WERI-Rb-1 (cell line): ENCODE measurements around the gene DEAF1.

Experiments used
- DNase-seq: peaks from one replicate; pipeline ENCODE4 v3.0.0-alpha.2; 2020
- H3K27ac ChIP-seq: fragments of 250-450 bp; sonication (Bioruptor Pico); 2 replicates; pipeline ENCODE4 v1.5.1; 2020; ENCODE audit warnings: mild to moderate bottlenecking, moderate library complexity
- H3K27me3 ChIP-seq: fragments of 250-450 bp; sonication (Bioruptor Pico); 2 replicates; pipeline ENCODE4 v1.5.1; 2021; ENCODE audit warnings: mild to moderate bottlenecking, low read depth, moderate library complexity; ENCODE audit not compliant: insufficient read depth, severe bottlenecking
- H3K36me3 ChIP-seq: fragments of 250-450 bp; sonication (Bioruptor Pico); 2 replicates; pipeline ENCODE4 v1.5.1; 2020; ENCODE audit warnings: mild to moderate bottlenecking, moderate library complexity
- H3K4me3 ChIP-seq: 2 replicates; pipeline ENCODE4 v1.5.1; 2011; ENCODE audit warnings: low read depth, mild to moderate bottlenecking, control low read depth, low read length
- H3K9me3 ChIP-seq: fragments of 250-450 bp; sonication (Bioruptor Pico); 2 replicates; pipeline ENCODE4 v1.5.1; 2021; ENCODE audit warnings: mild to moderate bottlenecking, moderate library complexity; ENCODE audit not compliant: severe bottlenecking
- CTCF ChIP-seq: IDR thresholded peaks from 2 replicates; pipeline ENCODE4 v1.5.1; 2011; ENCODE audit warnings: low read depth, mild to moderate bottlenecking, control low read depth, inconsistent platforms, low read length

The DEAF1 gene

GRCh38 chr11:689625-690024 lies 5.4 kb downstream of the DEAF1 start:
- DNase-seq, result no peak
- Histone ChIP-seq H3K27me3 (no peaks in the 10 kb centered on the region), H3K27ac (no peak overlapping the region), H3K9me3 (no peaks in the 10 kb centered on the region), H3K4me3 (no peak overlapping the region), H3K36me3 (peaks cover 57% of the 10 kb centered on the region)
- TF ChIP-seq CTCF, result no peak

- no peaks in the 10 kb centered on the region for H3K27me3 ChIP-seq
- H3K36me3 ChIP-seq, result peaks cover 64% of the 10 kb centered on the region
- no peak overlapping the region for H3K4me3 ChIP-seq
- no peak for TF ChIP-seq CTCF
- DNase-seq, result no peak
- H3K9me3 ChIP-seq, result no peaks in the 10 kb centered on the region
- H3K27ac ChIP-seq, result no peak overlapping the region
These were observed 6.3 kb downstream of the DEAF1 start for GRCh38 chr11:688681-689080.

GRCh38 chr11:687751-688150 lies 7.3 kb downstream of the DEAF1 start:
- no peak for TF ChIP-seq CTCF
- Histone ChIP-seq H3K27me3 (no peaks in the 10 kb centered on the region), H3K4me3 (no peak overlapping the region), H3K9me3 (no peaks in the 10 kb centered on the region), H3K27ac (no peak overlapping the region), H3K36me3 (peaks cover 73% of the 10 kb centered on the region)
- DNase-seq, result no peak

- Histone ChIP-seq H3K36me3 (peaks cover 84% of the 10 kb centered on the region), H3K9me3 (no peaks in the 10 kb centered on the region), H3K27me3 (no peaks in the 10 kb centered on the region), H3K27ac (no peak overlapping the region), H3K4me3 (no peak overlapping the region)
- DNase-seq, result no peak
- TF ChIP-seq CTCF, result no peak
These were observed 8.4 kb downstream of the DEAF1 start for GRCh38 chr11:686451-687243.

- peaks cover 73% of the 10 kb centered on the region for H3K36me3 ChIP-seq
These were observed 14.1 kb downstream of the DEAF1 start for GRCh38 chr11:680970-681369.

More at GRCh38 chr11:680970-681369, 14.1 kb downstream of the DEAF1 start:
- H3K27ac ChIP-seq, result no peak overlapping the region
- TF ChIP-seq CTCF, result no peak
- DNase-seq, result no peak
- H3K9me3 ChIP-seq, result no peaks in the 10 kb centered on the region
- no peaks in the 10 kb centered on the region for H3K27me3 ChIP-seq
- no peak overlapping the region for H3K4me3 ChIP-seq
